Vagina (tissue), 2 donors: ENCODE measurements around the gene BEGAIN.

Source experiments
- CTCF ChIP-seq, 3 experiments: fragments of 450-650 bp in 2 of 3; fragments of 200-600 bp in 1 of 3; sonication (generic) in 1 of 3; IDR thresholded peaks; one replicate each; pipeline ENCODE4 v1.5.1; 2017 to 2019; ENCODE audit warnings: antibody characterized with exemption in 3 of 3, mild to moderate bottlenecking in 2 of 3, moderate library complexity in 2 of 3
- POLR2A ChIP-seq, 2 donors: fragments of 450-650 bp; IDR thresholded peaks; one replicate each; pipeline ENCODE4 v1.6.1; 2017; ENCODE audit warnings: antibody characterized with exemption in 2 of 2, mild to moderate bottlenecking in 2 of 2, moderate library complexity in 2 of 2

- TF ChIP-seq CTCF (IDR thresholded peaks at IDR 0.05) (no peak), POLR2A (IDR thresholded peaks at IDR 0.05) (no peak)
Measured at GRCh38 chr14:100524933-100525243, 62.3 kb downstream of the BEGAIN start.
